HG03575 (cell line): ENCODE data around the gene GRAPL.
"Not testable (repeated sequence)": the region's sequence is repeated elsewhere in the genome, so short reads cannot be mapped to it uniquely, and the experiment has no call there.

Experiments
- ATAC-seq: cut with Tn5 transposase; IDR thresholded peaks from one replicate; pipeline ENCODE4 v1.9.1; 2021; ENCODE audit not compliant: unreplicated experiment, insufficient number of reproducible peaks, low FRiP score; ENCODE audit errors: extremely low read depth

Gene GRAPL

DNA sequence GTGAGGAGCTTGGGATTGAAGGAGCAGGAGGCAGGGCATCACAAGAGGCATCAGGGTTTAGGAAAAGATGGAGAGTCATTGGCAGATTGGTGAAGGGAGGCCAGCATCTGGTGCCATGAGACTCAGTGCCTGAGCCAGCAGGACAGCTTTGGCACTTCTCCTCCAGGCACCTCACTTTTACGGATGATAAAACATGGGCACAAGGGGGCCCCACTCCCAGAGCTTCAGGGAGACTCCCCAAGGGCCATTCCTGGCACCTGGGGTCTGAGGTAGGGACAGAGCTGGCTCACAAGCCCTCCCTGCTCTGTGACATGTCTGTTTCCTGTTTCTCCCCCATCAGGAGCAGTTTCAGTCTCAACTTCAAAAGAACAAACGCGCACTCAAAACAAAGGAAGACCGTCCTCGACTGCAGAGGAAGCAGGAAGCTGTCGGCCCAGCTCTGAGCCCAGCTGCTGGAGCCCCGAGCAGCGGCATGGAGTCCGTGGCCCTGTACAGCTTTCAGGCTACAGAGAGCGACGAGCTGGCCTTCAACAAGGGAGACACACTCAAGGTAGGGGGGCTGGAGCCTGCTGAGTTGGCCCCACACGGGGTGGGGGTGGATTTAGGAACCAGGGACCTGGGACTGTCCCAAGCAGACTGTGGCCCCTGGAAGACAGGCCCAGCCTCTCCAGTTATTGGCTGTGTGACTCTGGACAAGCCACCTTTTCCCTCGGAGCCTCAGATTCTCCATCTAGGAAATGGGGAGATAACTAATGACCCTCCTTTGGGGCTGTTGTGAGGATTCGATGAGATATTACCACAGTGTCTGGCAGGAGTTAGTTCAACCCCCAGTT, at the start of gene GRAPL:
Gene GRAPL (plus strand): TSS at position 442 of the 833 bp plus-strand sequence. CDS start 31 bp downstream, at position 473.
- ATAC-seq: not testable (repeated sequence)

GRCh38 chr17:19088804-19089685, 38.3 kb upstream of the GRAPL start:
- ATAC-seq: not testable (repeated sequence)

DNA sequence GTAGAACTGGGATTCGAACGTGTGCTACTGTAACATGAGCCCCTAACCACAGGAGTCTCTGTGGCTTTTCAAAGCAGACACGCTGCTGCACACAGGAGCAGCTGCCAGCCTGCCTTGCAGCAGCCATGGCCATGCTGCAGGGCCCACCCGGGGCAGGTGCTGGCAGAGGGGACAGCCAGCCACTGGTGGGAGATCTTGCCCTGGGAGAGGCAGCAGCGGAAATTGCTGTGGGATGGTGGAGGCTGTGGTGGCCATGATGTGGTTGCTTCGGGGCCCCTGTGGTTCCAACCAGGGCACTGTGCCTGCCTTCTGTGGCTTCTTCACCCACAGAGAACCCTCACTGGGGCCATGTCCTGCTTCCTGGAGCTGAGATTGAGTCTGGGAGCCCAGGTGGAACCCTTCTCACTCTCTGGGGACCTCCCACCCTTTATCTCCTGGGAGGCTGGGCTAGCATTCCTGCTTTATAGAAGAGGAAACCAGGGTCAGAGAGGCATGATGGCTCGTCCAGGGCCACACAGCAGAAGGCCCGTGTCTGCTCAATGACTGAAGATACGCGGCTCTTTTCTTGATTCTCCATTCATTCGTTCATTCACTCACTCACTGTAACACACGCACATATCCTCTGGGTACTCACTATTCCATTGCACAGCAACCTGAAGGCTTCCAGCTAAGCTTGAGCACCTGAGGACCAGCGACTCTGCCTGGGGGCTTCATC, 37.2 kb upstream of the GRAPL start:
- not testable (repeated sequence) for ATAC-seq

- ATAC-seq: not testable (repeated sequence)
These were observed 34.4 kb upstream of the GRAPL start for GRCh38 chr17:19092737-19093683.

GRCh38 chr17:19093684-19094438, 33.5 kb upstream of the GRAPL start:
- not testable (repeated sequence) for ATAC-seq

DNA sequence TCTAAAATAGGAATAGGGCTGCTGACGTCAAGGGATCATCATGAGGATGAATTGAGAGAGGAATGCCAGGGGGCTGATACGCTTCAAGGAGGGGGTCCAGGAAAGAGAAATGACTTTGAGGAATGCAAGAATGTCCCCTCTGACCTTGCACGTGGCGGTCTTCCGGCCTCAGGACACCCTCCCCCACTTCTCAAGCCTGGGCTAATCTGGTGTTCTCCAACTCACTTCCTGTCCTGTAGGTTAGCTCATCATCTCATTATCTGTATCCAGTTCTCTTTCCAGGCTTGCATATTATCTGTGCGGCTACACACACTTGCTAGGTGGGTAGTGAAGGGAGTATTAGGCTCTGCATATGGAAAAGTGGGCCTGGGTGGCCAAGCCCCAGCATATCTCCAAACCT, 18.9 kb upstream of the GRAPL start:
- not testable (repeated sequence) for ATAC-seq

DNA sequence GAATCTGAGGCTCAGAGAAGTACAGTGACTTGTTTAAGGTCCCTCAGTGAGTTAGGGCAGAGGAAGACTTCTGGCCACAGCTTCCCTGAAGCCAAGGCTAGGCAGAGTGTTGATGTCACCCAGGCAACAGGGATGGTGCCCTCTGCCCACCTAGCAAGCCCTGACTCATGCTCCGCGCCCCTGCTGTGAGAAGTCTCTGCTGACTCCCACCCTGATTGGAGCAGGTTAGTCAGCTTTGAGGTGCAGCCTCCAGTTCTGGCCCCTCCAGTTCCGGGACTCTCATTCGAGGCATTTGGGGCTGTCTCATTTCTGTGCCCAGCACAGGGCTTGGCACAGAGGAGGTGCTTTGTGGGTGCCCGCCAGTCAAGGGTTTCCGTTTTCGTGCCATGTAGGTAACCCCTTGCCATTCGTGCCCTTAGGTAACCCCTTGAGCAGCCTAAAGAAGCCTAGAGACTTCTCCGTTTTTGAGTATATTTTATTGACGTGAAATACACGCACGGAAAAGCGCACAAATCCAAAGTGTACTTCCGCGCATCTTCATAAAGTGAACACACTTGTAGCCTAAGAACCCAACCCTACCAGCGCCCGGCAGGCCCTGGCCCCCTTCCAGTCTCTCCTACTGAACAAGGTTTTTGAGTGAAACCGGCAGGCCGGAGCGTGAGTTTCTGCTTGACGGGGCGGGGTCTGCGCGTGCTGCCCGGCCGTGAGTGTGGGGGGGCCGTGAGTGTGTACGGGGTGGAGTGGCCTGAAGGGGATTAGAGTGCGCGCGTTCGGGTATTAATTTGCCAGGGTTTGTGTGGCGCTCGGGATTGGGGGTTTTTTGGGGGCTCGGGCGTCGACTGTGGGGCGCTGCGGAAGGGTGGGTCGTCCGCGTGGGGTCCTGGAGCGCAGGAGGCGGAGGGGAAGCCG, 16.9 kb upstream of the GRAPL start:
- ATAC-seq: not testable (repeated sequence)

- ATAC-seq: not testable (repeated sequence)
These were observed 16.2 kb upstream of the GRAPL start for GRCh38 chr17:19111111-19111711.

- not testable (repeated sequence) for ATAC-seq
These were observed 15.5 kb upstream of the GRAPL start for GRCh38 chr17:19111801-19112458.

- ATAC-seq: not testable (repeated sequence)
These were observed 14.9 kb upstream of the GRAPL start for GRCh38 chr17:19112459-19112826.

DNA sequence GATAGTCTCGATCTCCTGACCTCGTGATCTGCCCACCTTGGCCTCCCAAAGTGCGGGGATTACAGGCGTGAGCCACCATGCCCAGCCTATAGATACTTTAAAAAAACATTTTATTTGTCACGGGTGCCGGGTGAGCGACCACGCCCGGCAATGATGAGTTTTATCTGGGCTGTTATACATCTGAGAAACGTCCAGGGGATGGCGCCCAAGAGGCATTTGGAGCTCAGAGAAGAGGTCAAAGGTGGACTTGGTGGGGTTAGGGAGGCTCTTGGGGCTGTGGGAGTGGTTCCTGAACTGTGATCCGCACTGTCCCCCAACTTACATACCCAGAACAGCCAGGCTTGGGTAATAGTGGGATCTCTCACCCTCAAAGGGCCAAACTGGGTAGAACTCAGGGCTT, 8.7 kb upstream of the GRAPL start:
- not testable (repeated sequence) for ATAC-seq

- ATAC-seq: not testable (repeated sequence)
These were observed 2.1 kb upstream of the GRAPL start for GRCh38 chr17:19125289-19125688.

- not testable (repeated sequence) for ATAC-seq
These were observed 2.1 kb downstream of the GRAPL start for GRCh38 chr17:19129500-19129899.

DNA sequence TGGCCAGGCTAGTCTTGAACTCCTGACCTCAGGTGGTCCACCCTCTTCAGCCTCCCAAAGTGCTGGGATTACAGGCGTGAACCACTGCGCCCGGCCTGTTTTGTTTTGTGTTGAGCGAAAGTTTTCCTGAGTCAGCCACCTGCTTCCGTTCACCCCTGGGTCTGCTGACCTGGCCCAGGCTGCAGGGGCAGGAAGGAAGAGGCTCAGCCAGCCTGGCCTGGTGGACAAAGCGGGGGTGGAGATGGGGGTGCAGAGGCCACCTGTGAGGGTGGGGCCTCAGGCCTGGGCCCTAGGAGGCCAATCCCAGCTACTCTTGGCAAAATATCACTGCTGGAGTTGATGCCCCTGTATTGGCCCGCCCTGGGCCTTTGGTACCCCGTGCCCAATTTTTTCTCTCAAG, 3.7 kb downstream of the GRAPL start:
- ATAC-seq: not testable (repeated sequence)

- ATAC-seq: not testable (repeated sequence)
These were observed 4.4 kb downstream of the GRAPL start for GRCh38 chr17:19131772-19132171.

GRCh38 chr17:19133793-19134192, 6.4 kb downstream of the GRAPL start:
- ATAC-seq: not testable (repeated sequence)
